HPDE6-E6E7 (cell line): ENCODE measurements around the gene CBLN3.
"Not testable (repeated sequence)": the region's sequence is repeated elsewhere in the genome, so short reads cannot be mapped to it uniquely, and the experiment has no call there.

Experiments used
- DNase-seq: peaks from one replicate; pipeline ENCODE4 v3.0.0; 2011; ENCODE audit warnings: missing footprints; ENCODE audit errors: extremely low spot score

Gene CBLN3

GRCh38 chr14:24403294-24403998, 26.0 kb downstream of the CBLN3 start:
- DNase-seq, result no peak

- no peak for DNase-seq
Observed at GRCh38 chr14:24401810-24402702, 27.4 kb downstream of the CBLN3 start.

- no peak for DNase-seq
Observed at GRCh38 chr14:24399999-24400718, 29.3 kb downstream of the CBLN3 start.

GRCh38 chr14:24399447-24399822, 30.0 kb downstream of the CBLN3 start:
- no peak for DNase-seq

GRCh38 chr14:24398653-24399446, 30.6 kb downstream of the CBLN3 start, which contains the start of gene NYNRIN:
Gene NYNRIN (plus strand): TSS chr14:24399003. CDS start chr14:24399247, 244 bp downstream.
- DNase-seq, result no peak

- DNase-seq, result no peak
Observed at GRCh38 chr14:24398293-24398652, 31.2 kb downstream of the CBLN3 start.

- no peak for DNase-seq
Observed at GRCh38 chr14:24397639-24398292, 31.7 kb downstream of the CBLN3 start.

GRCh38 chr14:24395609-24396582, 33.6 kb downstream of the CBLN3 start:
- DNase-seq, result peak; percentile 43

GRCh38 chr14:24394275-24394674, 35.2 kb downstream of the CBLN3 start:
- no peak for DNase-seq

- DNase-seq, result peak; percentile 79
Observed at GRCh38 chr14:24392325-24393091, 37.0 kb downstream of the CBLN3 start.

GRCh38 chr14:24390701-24391468, 38.6 kb downstream of the CBLN3 start:
- DNase-seq, result no peak

- no peak for DNase-seq
Observed at GRCh38 chr14:24389226-24389848, 40.1 kb downstream of the CBLN3 start.

GRCh38 chr14:24388474-24389179, 40.8 kb downstream of the CBLN3 start:
- DNase-seq, result no peak

GRCh38 chr14:24387579-24387978, 41.9 kb downstream of the CBLN3 start:
- DNase-seq, result not testable (repeated sequence)

- DNase-seq, result no peak
Observed at GRCh38 chr14:24387009-24387345, 42.5 kb downstream of the CBLN3 start.

GRCh38 chr14:24385524-24385923, 43.9 kb downstream of the CBLN3 start:
- DNase-seq, result no peak

- DNase-seq, result no peak
Observed at GRCh38 chr14:24384169-24384568, 45.3 kb downstream of the CBLN3 start.
